Keratinocyte (primary cell): ENCODE results near the gene PCSK6. TPM values are rescaled to one million over a fixed set of nuclear protein-coding genes. Genes with fewer than 3 reads are reported as not detected.

Experiments used
- DNase-seq: peaks from one replicate; pipeline ENCODE4 v3.0.0-alpha.2; 2011; ENCODE audit warnings: low read depth, missing footprints, low spot score
- FAIRE-seq: peaks from 2 replicates; lab custom pipeline; 2011; peaks lifted over from hg19 to GRCh38; lab: Jason Lieb, UNC
- H2AFZ ChIP-seq: 2 replicates; pipeline ENCODE4 v1.6.0; 2012; ENCODE audit warnings: low read length, control low read depth, inconsistent platforms; ENCODE audit not compliant: control insufficient read depth
- H3K27ac ChIP-seq: 2 replicates; pipeline ENCODE4 v1.5.1; 2011; ENCODE audit warnings: low read length; ENCODE audit not compliant: control insufficient read depth, insufficient read depth
- H3K27me3 ChIP-seq: 3 replicates; pipeline ENCODE4 v1.6.0; 2011; ENCODE audit warnings: low read length; ENCODE audit not compliant: control insufficient read depth, insufficient read depth; ENCODE audit errors: extremely low read depth
- H3K36me3 ChIP-seq, 2 experiments: 2 replicates in 1 of 2; 3 replicates in 1 of 2; pipeline ENCODE4 v1.5.1; 2011; ENCODE audit warnings: low read length in 2 of 2, mild to moderate bottlenecking in 1 of 2; ENCODE audit not compliant: control insufficient read depth in 2 of 2, insufficient read depth in 2 of 2; ENCODE audit errors: extremely low read depth in 1 of 2
- H3K4me1 ChIP-seq: 3 replicates; pipeline ENCODE4 v1.5.1; 2011; ENCODE audit warnings: low read length; ENCODE audit not compliant: control insufficient read depth, insufficient read depth; ENCODE audit errors: extremely low read depth
- H3K4me2 ChIP-seq: 3 replicates; pipeline ENCODE4 v1.6.0; 2011; ENCODE audit warnings: low read depth, low read length; ENCODE audit not compliant: control insufficient read depth, insufficient read depth; ENCODE audit errors: extremely low read depth
- H3K4me3 ChIP-seq, 3 experiments: fragments of 200-600 bp in 1 of 3; sonication (generic) in 1 of 3; 2 replicates in 2 of 3; 3 replicates in 1 of 3; pipeline ENCODE4 v1.5.1; 2011 to 2016; ENCODE audit warnings: low read length in 3 of 3, mild to moderate bottlenecking in 3 of 3, control low read depth in 2 of 3, inconsistent platforms in 1 of 3, low read depth in 1 of 3, mixed read lengths in 1 of 3, mixed run types in 1 of 3, moderate library complexity in 1 of 3; ENCODE audit not compliant: control insufficient read depth in 2 of 3, insufficient read depth in 2 of 3; ENCODE audit errors: extremely low read depth in 1 of 3
- H3K79me2 ChIP-seq: 2 replicates; pipeline ENCODE4 v1.6.0; 2012; ENCODE audit warnings: low read length; ENCODE audit not compliant: control insufficient read depth, insufficient read depth
- H3K9ac ChIP-seq: 3 replicates; pipeline ENCODE4 v1.6.0; 2011; ENCODE audit warnings: low read length; ENCODE audit not compliant: control insufficient read depth, insufficient read depth; ENCODE audit errors: extremely low read depth
- H3K9me1 ChIP-seq: 3 replicates; pipeline ENCODE4 v1.6.0; 2011; ENCODE audit warnings: low read length; ENCODE audit not compliant: control insufficient read depth, insufficient read depth; ENCODE audit errors: extremely low read depth
- H3K9me3 ChIP-seq: 2 replicates; pipeline ENCODE4 v1.5.1; 2012; ENCODE audit warnings: low read depth, low read length; ENCODE audit not compliant: control insufficient read depth
- H4K20me1 ChIP-seq: 3 replicates; pipeline ENCODE4 v1.6.0; 2011; ENCODE audit warnings: low read length; ENCODE audit not compliant: control insufficient read depth, insufficient read depth; ENCODE audit errors: extremely low read depth
- EZH2 ChIP-seq: IDR thresholded peaks from one replicate; pipeline ENCODE4 v1.6.1; 2012; ENCODE audit warnings: inconsistent platforms, mild to moderate bottlenecking, low read length, moderate library complexity
- dilution Hi-C: fragments of 300-500 bp; cut with MboI; formaldehyde crosslinking; loops from one replicate; pipeline ENCODE4 v1.7.0; 2020; ENCODE audit warnings: low sequenced_read_pairs; ENCODE audit not compliant: extremely low pct_ligation_motif_present
- polyA plus RNA-seq, 5 experiments: library from polyadenylated mRNA; depleted of rRNA in 3 of 5; stranded (reverse) in 3 of 5; stranded (forward) in 1 of 5; unstranded in 1 of 5; fragments of >200 nt; gene quantifications; 1 replicate in 1 of 5; 2 replicates in 3 of 5; 3 replicates in 1 of 5; pipeline versions ENCODE4 v1.2.1 to v1.2.3, GENCODE V29; 2011 to 2012; ENCODE audit warnings: missing spikeins in 2 of 5, low read depth in 1 of 5, low replicate concordance in 1 of 5
- TF ChIP-seq, protein P1 (sequence below), 3 experiments: IDR thresholded peaks in 1 of 3; conservative IDR thresholded peaks in 1 of 3; optimal IDR thresholded peaks in 1 of 3; 2 replicates in 2 of 3; 3 replicates in 1 of 3; pipeline versions ENCODE3 to v1.5.1; 2011; ENCODE audit warnings: low read length in 3 of 3, mild to moderate bottlenecking in 3 of 3, moderate library complexity in 2 of 3, control low read depth in 1 of 3, inconsistent platforms in 1 of 3; ENCODE audit not compliant: insufficient read depth in 2 of 3; ENCODE audit errors: extremely low read depth in 1 of 3

Gene PCSK6
- polyA plus RNA-seq, 1 donor (not counting 4 experiments of a cell fraction or from before 2014, with no cell fraction given), result 3.1 TPM

DNA sequence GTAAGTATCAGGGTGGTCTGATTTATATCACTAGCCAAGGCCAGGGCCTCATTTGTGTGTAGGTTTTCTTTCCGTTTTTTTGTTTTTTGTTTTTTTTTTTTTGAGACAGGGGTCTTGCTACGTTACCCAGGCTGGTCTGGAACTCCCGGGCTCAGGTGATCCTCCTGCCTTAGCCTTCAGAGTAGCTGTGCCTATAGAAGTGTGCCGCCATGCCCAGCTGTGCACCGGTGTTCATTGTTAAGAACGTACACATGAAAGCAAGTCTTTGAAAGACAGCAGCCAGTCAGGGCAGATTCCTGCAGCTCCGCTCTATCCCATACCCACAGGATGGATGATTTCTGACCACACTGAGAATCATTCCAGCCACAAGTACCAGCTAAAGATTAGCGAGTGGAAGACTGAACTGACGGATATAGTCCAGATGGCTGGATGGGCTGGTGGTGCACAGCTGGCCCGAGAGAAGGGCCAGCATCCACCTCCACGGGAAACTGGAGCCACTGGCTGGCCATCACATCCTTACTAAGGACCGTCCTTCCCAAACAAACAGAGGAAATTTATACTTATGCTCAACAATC is 95.4 kb downstream of the PCSK6 start:
- TF ChIP-seq EZH2, result no peak
- TF ChIP-seq, protein P1, sequence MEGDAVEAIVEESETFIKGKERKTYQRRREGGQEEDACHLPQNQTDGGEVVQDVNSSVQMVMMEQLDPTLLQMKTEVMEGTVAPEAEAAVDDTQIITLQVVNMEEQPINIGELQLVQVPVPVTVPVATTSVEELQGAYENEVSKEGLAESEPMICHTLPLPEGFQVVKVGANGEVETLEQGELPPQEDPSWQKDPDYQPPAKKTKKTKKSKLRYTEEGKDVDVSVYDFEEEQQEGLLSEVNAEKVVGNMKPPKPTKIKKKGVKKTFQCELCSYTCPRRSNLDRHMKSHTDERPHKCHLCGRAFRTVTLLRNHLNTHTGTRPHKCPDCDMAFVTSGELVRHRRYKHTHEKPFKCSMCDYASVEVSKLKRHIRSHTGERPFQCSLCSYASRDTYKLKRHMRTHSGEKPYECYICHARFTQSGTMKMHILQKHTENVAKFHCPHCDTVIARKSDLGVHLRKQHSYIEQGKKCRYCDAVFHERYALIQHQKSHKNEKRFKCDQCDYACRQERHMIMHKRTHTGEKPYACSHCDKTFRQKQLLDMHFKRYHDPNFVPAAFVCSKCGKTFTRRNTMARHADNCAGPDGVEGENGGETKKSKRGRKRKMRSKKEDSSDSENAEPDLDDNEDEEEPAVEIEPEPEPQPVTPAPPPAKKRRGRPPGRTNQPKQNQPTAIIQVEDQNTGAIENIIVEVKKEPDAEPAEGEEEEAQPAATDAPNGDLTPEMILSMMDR (optimal IDR thresholded peaks at IDR 0.05 in 1 of 3, IDR thresholded peaks at IDR 0.05 in 1 of 3, conservative IDR thresholded peaks at IDR 0.05 in 1 of 3; ENCODE audit: extremely low read depth in 1 of 3, insufficient read depth in 2 of 3, low read length in 3 of 3), result no peak
- DNase-seq (no peak), FAIRE-seq (no peak)
- Histone ChIP-seq H3K4me3 (no peak overlapping the region), H4K20me1 (no peaks in the 10 kb centered on the region), H2AFZ (no peak overlapping the region), H3K9ac (no peak overlapping the region), H3K27me3 (no peaks in the 10 kb centered on the region), H3K4me2 (no peak overlapping the region), H3K9me1 (no peaks in the 10 kb centered on the region), H3K9me3 (no peaks in the 10 kb centered on the region), H3K36me3 (no peaks in the 10 kb centered on the region), H3K4me1 (no peaks in the 10 kb centered on the region), H3K79me2 (no peaks in the 10 kb centered on the region), H3K27ac (no peak overlapping the region)
- dilution Hi-C loops, result no loop called here

DNA sequence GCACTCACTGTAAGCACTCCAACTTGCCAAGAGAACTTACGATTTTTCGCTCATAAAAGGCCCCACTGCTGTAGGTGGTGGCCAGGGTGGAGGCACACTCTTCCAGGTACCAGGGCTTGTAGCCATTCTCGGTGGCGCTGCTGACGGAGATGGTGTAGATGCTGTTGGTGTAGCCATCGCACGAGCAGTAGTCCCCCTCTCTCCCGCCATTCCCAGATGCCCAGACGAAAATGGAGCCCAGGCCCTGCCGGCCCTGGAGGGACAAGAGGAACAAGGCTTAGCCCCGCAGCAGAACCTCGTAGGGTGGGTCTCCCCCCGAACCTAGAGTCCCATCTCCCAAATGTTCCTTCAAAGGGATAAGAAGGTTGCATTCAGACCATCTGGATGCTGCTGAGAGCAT is 96.3 kb downstream of the PCSK6 start:
- no peak for DNase-seq
- Histone ChIP-seq H3K27me3 (no peaks in the 10 kb centered on the region), H3K4me1 (no peaks in the 10 kb centered on the region), H3K4me2 (no peak overlapping the region), H3K79me2 (no peaks in the 10 kb centered on the region), H3K9me1 (no peaks in the 10 kb centered on the region), H3K36me3 (no peaks in the 10 kb centered on the region), H3K9ac (no peak overlapping the region), H3K4me3 (no peak overlapping the region), H3K9me3 (no peaks in the 10 kb centered on the region), H3K27ac (no peak overlapping the region), H4K20me1 (no peaks in the 10 kb centered on the region), H2AFZ (no peak overlapping the region)
- dilution Hi-C loops, result no loop called here
- no peak for FAIRE-seq
- TF ChIP-seq, protein P1 (optimal IDR thresholded peaks at IDR 0.05 in 1 of 3, IDR thresholded peaks at IDR 0.05 in 1 of 3, conservative IDR thresholded peaks at IDR 0.05 in 1 of 3; ENCODE audit: extremely low read depth in 1 of 3, insufficient read depth in 2 of 3, low read length in 3 of 3), result no peak
